OCI-LY1 (cell line): ENCODE measurements around the gene FGF4.

ENCODE experiments used
- CTCF ChIP-seq: fragments of 200-600 bp; sonication (generic), shearing (Covaris generic); IDR thresholded peaks from 2 replicates; pipeline ENCODE4 v1.5.1; 2017; ENCODE audit warnings: mild to moderate bottlenecking, antibody characterized with exemption, low read length, moderate library complexity, mixed read lengths
- EZH2 ChIP-seq: fragments of 200-600 bp; sonication (generic), shearing (Covaris generic); IDR thresholded peaks from 2 replicates; pipeline ENCODE4 v1.8.0; 2017; ENCODE audit warnings: borderline replicate concordance, mixed run types, mild to moderate bottlenecking, antibody characterized with exemption, low read length, moderate library complexity, mixed read lengths

- TF ChIP-seq CTCF (no peak), EZH2 (no peak)
Observed at GRCh38 chr11:69807106-69807815, 32.1 kb upstream of the FGF4 start.
